ENCODE results near the gene XXYLT1.
"Not testable (repeated sequence)": the region's sequence is repeated elsewhere in the genome, so short reads cannot be mapped to it uniquely, and the experiment has no call there.

XXYLT1 gene

GRCh38 chr3:195059006-195059350, 212.0 kb downstream of the XXYLT1 start:
- DNase-seq (ENCODE audit: extremely low read depth, insufficient read length), result no peak
- H3K4me3 ChIP-seq (replicated peaks; ENCODE audit: low read depth, low read length), result no peak overlapping the region
- no peaks in the 10 kb centered on the region for H3K36me3 ChIP-seq (ENCODE audit: control insufficient read depth, insufficient read depth, low read length)
- H3K27me3 ChIP-seq (replicated peaks; ENCODE audit: control insufficient read depth, insufficient read depth, low read length), result no peaks in the 10 kb centered on the region
- no peak for TF ChIP-seq CTCF (IDR thresholded peaks at IDR 0.05; ENCODE audit: insufficient read depth, low read length, poor library complexity, severe bottlenecking)

GRCh38 chr3:195058336-195059005, 212.5 kb downstream of the XXYLT1 start:
- no peak overlapping the region for H3K4me3 ChIP-seq (replicated peaks; ENCODE audit: low read depth, low read length)
- H3K36me3 ChIP-seq (ENCODE audit: control insufficient read depth, insufficient read depth, low read length), result no peaks in the 10 kb centered on the region
- H3K27me3 ChIP-seq (replicated peaks; ENCODE audit: control insufficient read depth, insufficient read depth, low read length), result no peaks in the 10 kb centered on the region
- TF ChIP-seq CTCF (IDR thresholded peaks at IDR 0.05; ENCODE audit: insufficient read depth, low read length, poor library complexity, severe bottlenecking), result no peak
- no peak for DNase-seq (ENCODE audit: extremely low read depth, insufficient read length)

GRCh38 chr3:195057716-195058115, 213.2 kb downstream of the XXYLT1 start:
- H3K27me3 ChIP-seq (replicated peaks; ENCODE audit: control insufficient read depth, insufficient read depth, low read length), result no peaks in the 10 kb centered on the region
- no peak overlapping the region for H3K4me3 ChIP-seq (replicated peaks; ENCODE audit: low read depth, low read length)
- no peaks in the 10 kb centered on the region for H3K36me3 ChIP-seq (ENCODE audit: control insufficient read depth, insufficient read depth, low read length)
- no peak for DNase-seq (ENCODE audit: extremely low read depth, insufficient read length)
- no peak for TF ChIP-seq CTCF (IDR thresholded peaks at IDR 0.05; ENCODE audit: insufficient read depth, low read length, poor library complexity, severe bottlenecking)

- Histone ChIP-seq H3K36me3 (ENCODE audit: control insufficient read depth, insufficient read depth, low read length) (no peaks in the 10 kb centered on the region), H3K4me3 (replicated peaks; ENCODE audit: low read depth, low read length) (no peak overlapping the region), H3K27me3 (replicated peaks; ENCODE audit: control insufficient read depth, insufficient read depth, low read length) (no peaks in the 10 kb centered on the region)
- no peak for TF ChIP-seq CTCF (IDR thresholded peaks at IDR 0.05; ENCODE audit: insufficient read depth, low read length, poor library complexity, severe bottlenecking)
- no peak for DNase-seq (ENCODE audit: extremely low read depth, insufficient read length)
Observed at GRCh38 chr3:195056506-195056905, 214.5 kb downstream of the XXYLT1 start.

GRCh38 chr3:195054311-195054710, 216.6 kb downstream of the XXYLT1 start:
- no peak for DNase-seq (ENCODE audit: extremely low read depth, insufficient read length)
- no peaks in the 10 kb centered on the region for H3K36me3 ChIP-seq (ENCODE audit: control insufficient read depth, insufficient read depth, low read length)
- no peaks in the 10 kb centered on the region for H3K27me3 ChIP-seq (replicated peaks; ENCODE audit: control insufficient read depth, insufficient read depth, low read length)
- H3K4me3 ChIP-seq (replicated peaks; ENCODE audit: low read depth, low read length), result no peak overlapping the region
- no peak for TF ChIP-seq CTCF (IDR thresholded peaks at IDR 0.05; ENCODE audit: insufficient read depth, low read length, poor library complexity, severe bottlenecking)

GRCh38 chr3:195052939-195053338, 218.0 kb downstream of the XXYLT1 start:
- TF ChIP-seq CTCF (IDR thresholded peaks at IDR 0.05; ENCODE audit: insufficient read depth, low read length, poor library complexity, severe bottlenecking), result no peak
- no peaks in the 10 kb centered on the region; the same call in 1 of the 2 replicates for H3K27me3 ChIP-seq (replicated peaks; ENCODE audit: control insufficient read depth, insufficient read depth, low read length)
- no peaks in the 10 kb centered on the region for H3K36me3 ChIP-seq (ENCODE audit: control insufficient read depth, insufficient read depth, low read length)
- H3K4me3 ChIP-seq (replicated peaks; ENCODE audit: low read depth, low read length), result no peak overlapping the region
- no peak for DNase-seq (ENCODE audit: extremely low read depth, insufficient read length)

- not testable (repeated sequence) for H3K27me3 ChIP-seq (replicated peaks; ENCODE audit: control insufficient read depth, insufficient read depth, low read length); H3K4me3 ChIP-seq (replicated peaks; ENCODE audit: low read depth, low read length); DNase-seq (ENCODE audit: extremely low read depth, insufficient read length); H3K36me3 ChIP-seq (ENCODE audit: control insufficient read depth, insufficient read depth, low read length)
Observed at GRCh38 chr3:195050296-195050695, 220.7 kb downstream of the XXYLT1 start.
